Tibial nerve (tissue), 4 donors: Measurements from ENCODE around the gene NR0B2.

Experiments
- CTCF ChIP-seq, 5 experiments: fragments of 200-600 bp in 3 of 5; fragments of 450-650 bp in 2 of 5; sonication (generic) in 3 of 5; IDR thresholded peaks; one replicate each; pipeline ENCODE4 v1.5.1; 2016 to 2019; ENCODE audit warnings: antibody characterized with exemption in 5 of 5, mild to moderate bottlenecking in 3 of 5, moderate library complexity in 2 of 5
- EP300 ChIP-seq, 2 donors: sonication (generic); formaldehyde crosslinking; IDR thresholded peaks; one replicate each; pipeline ENCODE4 v1.6.1; 2017; ENCODE audit warnings: antibody characterized with exemption in 2 of 2, mild to moderate bottlenecking in 1 of 2
- POLR2A ChIP-seq, 2 donors: fragments of 450-650 bp; IDR thresholded peaks; one replicate each; pipeline ENCODE4 v1.6.1; 2017; ENCODE audit warnings: antibody characterized with exemption in 2 of 2, mild to moderate bottlenecking in 2 of 2, moderate library complexity in 2 of 2

DNA sequence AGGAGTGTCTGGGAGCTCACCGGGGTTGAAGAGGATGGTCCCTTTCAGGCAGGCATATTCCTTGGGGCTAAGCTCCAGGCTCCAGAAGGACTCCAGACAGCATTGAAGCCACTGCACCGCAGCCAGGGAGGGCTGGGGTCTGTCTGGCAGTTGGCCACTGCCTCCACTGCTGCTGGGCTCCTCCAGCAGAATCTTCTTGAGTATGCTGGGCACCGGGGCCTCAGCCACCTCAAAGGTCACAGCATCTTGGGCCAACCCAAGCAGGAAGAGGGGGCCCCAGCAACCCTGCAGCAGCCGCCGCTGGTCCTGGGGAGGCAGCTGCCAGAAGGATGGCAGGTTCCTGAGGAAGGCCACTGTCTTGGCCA is 404 bp downstream of the NR0B2 start:
- TF ChIP-seq POLR2A (IDR thresholded peaks at IDR 0.05) (no peak), CTCF (IDR thresholded peaks at IDR 0.05) (no peak), EP300 (IDR thresholded peaks at IDR 0.05) (no peak)
